ENCODE results near the gene ROPN1L. TPM values are rescaled to one million over a fixed set of nuclear protein-coding genes. Genes with fewer than 3 reads are reported as not detected.

ROPN1L gene
- total RNA-seq, 3 donors from 2014 or later (not counting 1 experiment from before 2014, with no cell fraction given): 1.2 to 5.2 (median 4.3) TPM

DNA sequence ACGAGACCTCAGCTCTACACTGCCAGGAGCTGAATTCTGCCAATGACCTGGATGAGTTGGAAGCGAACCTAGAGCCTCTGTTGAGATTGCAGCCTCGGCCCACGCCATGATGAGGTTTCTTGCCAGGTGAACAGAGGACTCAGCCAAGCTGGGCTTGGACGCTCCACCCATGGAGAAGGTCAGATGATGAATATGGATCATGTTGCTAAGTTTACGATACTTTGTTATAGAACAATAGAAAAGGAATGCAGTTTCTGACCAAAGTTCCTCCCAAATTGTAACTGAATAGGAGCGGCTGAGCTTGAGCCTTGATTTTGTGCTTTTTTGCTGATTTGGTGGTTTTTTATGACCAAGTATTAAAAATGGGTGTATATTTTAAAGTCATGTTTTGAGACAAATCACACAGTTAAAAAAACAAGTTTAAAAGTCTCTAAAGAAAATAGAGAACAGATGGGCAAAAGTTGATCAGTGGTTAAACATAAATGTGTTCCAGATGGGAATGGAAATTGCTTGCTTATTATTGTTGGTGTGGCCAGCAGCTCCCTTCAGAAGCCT lies 32.9 kb downstream of the ROPN1L start:
- no peaks in the 10 kb centered on the region for H3K4me1 Mint-ChIP-seq
- WGBS (ENCODE audit: insufficient coverage): 92% methylated on average over 7 of the region's 7 CpGs
- no peaks in the 10 kb centered on the region for H3K27me3 Mint-ChIP-seq (ENCODE audit: low read depth in 2 of 2)
- Histone ChIP-seq H3K4me3 (ENCODE audit: low read length) (no peak overlapping the region), H3K4me1 (ENCODE audit: control insufficient read depth, insufficient read depth, low read length) (no peaks in the 10 kb centered on the region), H3K36me3 (ENCODE audit: control insufficient read depth, insufficient read depth, low read length) (no peaks in the 10 kb centered on the region), H3K9me3 (ENCODE audit: control insufficient read depth, insufficient read depth, low read length) (no peaks in the 10 kb centered on the region), H3K27me3 (ENCODE audit: control insufficient read depth, insufficient read depth, low read length) (no peaks in the 10 kb centered on the region), H3K27ac (ENCODE audit: low read length) (no peak overlapping the region)
- no peak for DNase-seq
- H3K9me3 Mint-ChIP-seq: no peaks in the 10 kb centered on the region
- H3K27ac Mint-ChIP-seq: no peak overlapping the region
- intact Hi-C loops (cut with micrococcal nuclease): no loop called here
- ATAC-seq: no peak
- TF ChIP-seq, protein P1, sequence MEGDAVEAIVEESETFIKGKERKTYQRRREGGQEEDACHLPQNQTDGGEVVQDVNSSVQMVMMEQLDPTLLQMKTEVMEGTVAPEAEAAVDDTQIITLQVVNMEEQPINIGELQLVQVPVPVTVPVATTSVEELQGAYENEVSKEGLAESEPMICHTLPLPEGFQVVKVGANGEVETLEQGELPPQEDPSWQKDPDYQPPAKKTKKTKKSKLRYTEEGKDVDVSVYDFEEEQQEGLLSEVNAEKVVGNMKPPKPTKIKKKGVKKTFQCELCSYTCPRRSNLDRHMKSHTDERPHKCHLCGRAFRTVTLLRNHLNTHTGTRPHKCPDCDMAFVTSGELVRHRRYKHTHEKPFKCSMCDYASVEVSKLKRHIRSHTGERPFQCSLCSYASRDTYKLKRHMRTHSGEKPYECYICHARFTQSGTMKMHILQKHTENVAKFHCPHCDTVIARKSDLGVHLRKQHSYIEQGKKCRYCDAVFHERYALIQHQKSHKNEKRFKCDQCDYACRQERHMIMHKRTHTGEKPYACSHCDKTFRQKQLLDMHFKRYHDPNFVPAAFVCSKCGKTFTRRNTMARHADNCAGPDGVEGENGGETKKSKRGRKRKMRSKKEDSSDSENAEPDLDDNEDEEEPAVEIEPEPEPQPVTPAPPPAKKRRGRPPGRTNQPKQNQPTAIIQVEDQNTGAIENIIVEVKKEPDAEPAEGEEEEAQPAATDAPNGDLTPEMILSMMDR (IDR thresholded peaks at IDR 0.05): no peak
- no peaks in the 10 kb centered on the region for H3K36me3 Mint-ChIP-seq
- no peak overlapping the region for H3K4me3 Mint-ChIP-seq

DNA sequence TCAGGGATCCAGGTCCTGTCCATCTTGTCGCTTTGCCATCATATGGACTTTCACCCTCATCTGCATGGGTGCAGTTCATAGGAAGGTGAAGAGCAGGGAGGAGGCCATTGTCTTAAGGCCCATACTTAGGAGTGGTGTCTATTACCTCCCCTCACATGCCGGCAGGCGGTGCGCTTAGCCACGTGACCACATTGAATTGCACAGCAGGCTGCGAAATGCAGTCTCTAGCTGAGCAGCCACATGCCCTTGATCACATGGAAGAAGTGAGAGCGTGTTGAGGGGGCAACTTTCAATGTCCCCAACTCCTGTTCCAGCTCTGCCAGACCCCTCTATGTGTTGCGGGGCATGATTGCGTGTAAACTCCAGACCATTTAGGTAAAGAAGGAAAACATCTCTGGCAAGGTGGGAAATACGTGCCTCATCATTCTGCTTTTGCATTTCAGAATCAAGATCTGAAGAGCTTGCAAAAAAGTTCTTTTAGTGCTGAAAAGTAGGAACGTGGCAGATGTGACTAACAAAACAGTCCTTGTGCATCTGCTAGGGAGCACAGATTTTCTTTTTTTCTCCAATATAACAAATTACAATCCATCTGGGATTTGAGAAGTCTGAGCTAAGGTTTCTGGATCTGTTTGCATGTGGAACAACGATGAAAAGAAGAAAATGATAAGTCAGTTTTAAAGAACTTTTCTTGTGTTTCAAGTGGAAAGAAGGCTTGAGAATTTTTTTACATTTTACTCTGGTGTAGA lies 34.4 kb downstream of the ROPN1L start:
- no peaks in the 10 kb centered on the region for H3K36me3 Mint-ChIP-seq
- no peaks in the 10 kb centered on the region for H3K9me3 Mint-ChIP-seq
- no peak overlapping the region for H3K4me3 Mint-ChIP-seq
- Histone ChIP-seq H3K27ac (ENCODE audit: low read length) (no peak overlapping the region), H3K4me3 (ENCODE audit: low read length) (no peak overlapping the region), H3K9me3 (ENCODE audit: control insufficient read depth, insufficient read depth, low read length) (no peaks in the 10 kb centered on the region), H3K4me1 (ENCODE audit: control insufficient read depth, insufficient read depth, low read length) (no peaks in the 10 kb centered on the region), H3K36me3 (ENCODE audit: control insufficient read depth, insufficient read depth, low read length) (no peaks in the 10 kb centered on the region), H3K27me3 (ENCODE audit: control insufficient read depth, insufficient read depth, low read length) (no peaks in the 10 kb centered on the region)
- ATAC-seq (no peak), DNase-seq (no peak)
- WGBS (ENCODE audit: insufficient coverage): 91% methylated on average over 12 of the region's 12 CpGs
- TF ChIP-seq, protein P1 (IDR thresholded peaks at IDR 0.05): no peak
- intact Hi-C loops (cut with micrococcal nuclease): no loop called here
- no peaks in the 10 kb centered on the region for H3K4me1 Mint-ChIP-seq
- H3K27me3 Mint-ChIP-seq (ENCODE audit: low read depth in 2 of 2): no peaks in the 10 kb centered on the region
- no peak overlapping the region for H3K27ac Mint-ChIP-seq

DNA sequence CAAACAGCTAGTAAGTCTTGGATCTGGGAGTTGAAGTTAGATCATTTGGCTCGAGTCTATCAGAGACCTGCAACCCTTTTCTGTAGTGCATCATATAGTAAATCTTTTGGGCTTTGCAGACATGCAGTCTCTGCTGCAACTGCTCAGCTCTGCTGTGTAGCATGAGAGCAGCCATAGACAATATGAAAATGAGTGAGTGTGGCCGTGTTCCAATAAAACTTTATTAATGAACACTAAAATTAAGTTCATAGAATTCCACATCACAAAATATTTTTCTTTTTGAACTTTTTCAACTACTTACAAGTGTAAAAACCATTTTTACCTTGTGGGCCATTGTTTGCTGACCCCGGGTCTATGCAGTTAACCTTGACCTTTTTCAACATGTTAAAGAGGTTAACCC lies 35.2 kb downstream of the ROPN1L start:
- Mint-ChIP-seq H3K9me3 (no peaks in the 10 kb centered on the region), H3K36me3 (no peaks in the 10 kb centered on the region), H3K27me3 (ENCODE audit: low read depth in 2 of 2) (no peaks in the 10 kb centered on the region), H3K4me3 (no peak overlapping the region), H3K4me1 (no peaks in the 10 kb centered on the region), H3K27ac (no peak overlapping the region)
- Histone ChIP-seq H3K4me3 (ENCODE audit: low read length) (no peak overlapping the region), H3K27me3 (ENCODE audit: control insufficient read depth, insufficient read depth, low read length) (no peaks in the 10 kb centered on the region), H3K36me3 (ENCODE audit: control insufficient read depth, insufficient read depth, low read length) (no peaks in the 10 kb centered on the region), H3K9me3 (ENCODE audit: control insufficient read depth, insufficient read depth, low read length) (no peaks in the 10 kb centered on the region), H3K4me1 (ENCODE audit: control insufficient read depth, insufficient read depth, low read length) (no peaks in the 10 kb centered on the region), H3K27ac (ENCODE audit: low read length) (no peak overlapping the region)
- WGBS (ENCODE audit: insufficient coverage): 82% methylated on average over 3 of the region's 3 CpGs
- no peak for ATAC-seq
- DNase-seq: no peak
- TF ChIP-seq, protein P1 (IDR thresholded peaks at IDR 0.05): no peak
- intact Hi-C loops (cut with micrococcal nuclease): no loop called here

Measured in natural killer cell (primary cell).